K562 (cell line): ENCODE measurements around the gene VARS1. TPM values are rescaled to one million over a fixed set of nuclear protein-coding genes. Genes with fewer than 3 reads are reported as not detected.

Source experiments
- CHD2 ChIP-seq: IDR thresholded peaks from 2 replicates; pipeline ENCODE4 v1.6.1; 2011; ENCODE audit warnings: low read depth, low read length
- CHD7 ChIP-seq: fragments of 200-600 bp; sonication (generic); IDR thresholded peaks from one replicate; pipeline ENCODE4 v1.6.1; 2012; ENCODE audit warnings: mild to moderate bottlenecking, low read depth, low read length, inconsistent platforms
- CREB3 ChIP-seq: fragments of 450-650 bp; conservative IDR thresholded peaks from 2 replicates; pipeline ENCODE4 v1.6.1; 2016; ENCODE audit warnings: missing genetic modification characterization, low read depth, mild to moderate bottlenecking, missing compliant biosample characterization, moderate library complexity
- MLLT1 ChIP-seq, 2 experiments: fragments of 450-650 bp; IDR thresholded peaks; 2 replicates each; pipeline ENCODE4 v1.6.1; 2016
- NFXL1 ChIP-seq: fragments of 450-650 bp; formaldehyde crosslinking; IDR thresholded peaks from 2 replicates; pipeline ENCODE4 v1.4.0; 2021; ENCODE audit warnings: mild to moderate bottlenecking
- NKRF ChIP-seq: fragments of 450-650 bp; IDR thresholded peaks from 2 replicates; pipeline ENCODE4 v1.6.1; 2016; ENCODE audit warnings: borderline replicate concordance
- NR1H2 ChIP-seq: sonication (generic); formaldehyde crosslinking; IDR thresholded peaks from 2 replicates; pipeline ENCODE4 v1.4.0; 2020; ENCODE audit warnings: mild to moderate bottlenecking, missing genetic modification reagents
- POLR2H ChIP-seq: IDR thresholded peaks from 2 replicates; pipeline ENCODE4 v1.6.1; 2016; ENCODE audit warnings: missing genetic modification characterization, low read depth, mild to moderate bottlenecking, control low read depth, missing compliant biosample characterization, moderate library complexity
- SIX5 ChIP-seq, 2 experiments: IDR thresholded peaks; 2 replicates each; pipeline ENCODE4 v1.6.1; 2011; ENCODE audit warnings: low read length in 2 of 2, borderline replicate concordance in 1 of 2, low read depth in 1 of 2, mild to moderate bottlenecking in 1 of 2, moderate library complexity in 1 of 2; ENCODE audit not compliant: insufficient read depth in 1 of 2
- ZNF239 ChIP-seq: fragments of 250-450 bp; sonication (Bioruptor Pico); IDR thresholded peaks from 2 replicates; pipeline ENCODE4 v1.4.0; 2020; ENCODE audit warnings: mild to moderate bottlenecking
- ZNF354B ChIP-seq: fragments of 250-450 bp; sonication (Bioruptor Pico); IDR thresholded peaks from 2 replicates; pipeline ENCODE4 v1.4.0; 2020
- polyA plus RNA-seq, 8 experiments: library from polyadenylated mRNA; depleted of rRNA in 4 of 8; stranded (reverse) in 5 of 8; unstranded in 3 of 8; fragments of >200 nt; fragmentation: Nextera tagmentation in 2 of 8; fragmentation: Illumina TruSeq in 1 of 8; extraction: Ambion mirVana in 2 of 8; extraction: Trizol in 1 of 8; gene quantifications; 2 replicates each; pipeline versions ENCODE4 v1.2.1 to v1.2.3, GENCODE V29; 2011 to 2014; ENCODE audit warnings: inconsistent platforms in 1 of 8, missing spikeins in 1 of 8
- total RNA-seq, 7 experiments: library from RNA; depleted of rRNA in 6 of 7; stranded (reverse); fragments of >200 nt in 6 of 7; fragmentation: Illumina TruSeq in 2 of 7; extraction: Trizol in 2 of 7; gene quantifications; 2 replicates each; pipeline versions ENCODE4 v1.2.1 to v1.2.3, GENCODE V29; 2011 to 2021; ENCODE audit warnings: low replicate concordance in 1 of 7

The VARS1 gene
- total and polyA plus RNA-seq, 9 of the 15 experiments (the other 6 are each of a cell fraction or from before 2014, with no cell fraction given), result 2.9 to 488 (median 130) TPM

GRCh38 chr6:31836047-31836473, 40.5 kb upstream of the VARS1 start (continued):
- TF ChIP-seq CHD2 (no peak), ZNF354B (CRISPR knock-in tag) (no peak), POLR2H (tag) (no peak), CREB3 (tag) (0 out of 2 replicates have a peak, but pooled peaks have one; percentile 22), ZNF239 (no peak), NKRF (peak; percentile 86), SIX5 (IDR thresholded peaks at IDR 0.05; ENCODE audit: borderline replicate concordance in 1 of 2, insufficient read depth in 1 of 2, low read depth in 1 of 2, low read length in 2 of 2) (no peak), CHD7 (no peak), NR1H2 (CRISPR knock-in tag) (no peak), NFXL1 (CRISPR knock-in tag) (no peak), MLLT1 (IDR thresholded peaks at IDR 0.05) (peak in 1 of 2 experiments; percentile 7; a peak in 2 of 4 replicates)
